Measurements from ENCODE around the gene ADGRD2. TPM values are rescaled to one million over a fixed set of nuclear protein-coding genes. Genes with fewer than 3 reads are reported as not detected.

ADGRD2 gene
- total RNA-seq, 4 donors from 2014 or later, result not detected

DNA sequence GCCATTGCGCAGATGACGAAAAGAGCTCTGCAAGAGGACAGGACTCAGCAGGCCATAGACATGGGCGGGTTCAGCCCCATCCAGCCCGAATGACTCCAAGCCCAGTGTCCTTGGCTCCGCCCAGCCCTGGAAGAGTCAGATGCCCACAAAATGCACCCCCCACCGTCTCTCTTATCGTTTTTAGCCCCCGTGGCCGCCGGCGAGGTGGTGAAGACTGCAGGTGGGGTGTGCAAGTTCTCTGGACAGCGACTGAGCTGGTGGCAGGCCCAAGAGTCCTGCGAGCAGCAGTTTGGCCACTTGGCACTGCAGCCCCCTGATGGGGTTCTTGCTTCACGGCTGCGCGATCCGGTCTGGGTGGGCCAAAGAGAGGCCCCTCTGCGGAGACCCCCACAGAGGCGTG, 2.1 kb downstream of the ADGRD2 start:
- Histone ChIP-seq H3K36me3 (no peaks in the 10 kb centered on the region), H3K27ac (no peak overlapping the region), H3K9me3 (no peaks in the 10 kb centered on the region), H3K27me3 (peaks cover 0 to 20% of the 10 kb centered on the region in 2 donors), H3K4me3 (no peak overlapping the region), H3K4me1 (peaks cover 0 to 4% (median 0%) of the 10 kb centered on the region in 4 donors)
- no peak for DNase-seq
- no peak for TF ChIP-seq POLR2A (IDR thresholded peaks at IDR 0.05)
- TF ChIP-seq, protein P1, sequence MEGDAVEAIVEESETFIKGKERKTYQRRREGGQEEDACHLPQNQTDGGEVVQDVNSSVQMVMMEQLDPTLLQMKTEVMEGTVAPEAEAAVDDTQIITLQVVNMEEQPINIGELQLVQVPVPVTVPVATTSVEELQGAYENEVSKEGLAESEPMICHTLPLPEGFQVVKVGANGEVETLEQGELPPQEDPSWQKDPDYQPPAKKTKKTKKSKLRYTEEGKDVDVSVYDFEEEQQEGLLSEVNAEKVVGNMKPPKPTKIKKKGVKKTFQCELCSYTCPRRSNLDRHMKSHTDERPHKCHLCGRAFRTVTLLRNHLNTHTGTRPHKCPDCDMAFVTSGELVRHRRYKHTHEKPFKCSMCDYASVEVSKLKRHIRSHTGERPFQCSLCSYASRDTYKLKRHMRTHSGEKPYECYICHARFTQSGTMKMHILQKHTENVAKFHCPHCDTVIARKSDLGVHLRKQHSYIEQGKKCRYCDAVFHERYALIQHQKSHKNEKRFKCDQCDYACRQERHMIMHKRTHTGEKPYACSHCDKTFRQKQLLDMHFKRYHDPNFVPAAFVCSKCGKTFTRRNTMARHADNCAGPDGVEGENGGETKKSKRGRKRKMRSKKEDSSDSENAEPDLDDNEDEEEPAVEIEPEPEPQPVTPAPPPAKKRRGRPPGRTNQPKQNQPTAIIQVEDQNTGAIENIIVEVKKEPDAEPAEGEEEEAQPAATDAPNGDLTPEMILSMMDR (IDR thresholded peaks at IDR 0.05), result no peak

DNA sequence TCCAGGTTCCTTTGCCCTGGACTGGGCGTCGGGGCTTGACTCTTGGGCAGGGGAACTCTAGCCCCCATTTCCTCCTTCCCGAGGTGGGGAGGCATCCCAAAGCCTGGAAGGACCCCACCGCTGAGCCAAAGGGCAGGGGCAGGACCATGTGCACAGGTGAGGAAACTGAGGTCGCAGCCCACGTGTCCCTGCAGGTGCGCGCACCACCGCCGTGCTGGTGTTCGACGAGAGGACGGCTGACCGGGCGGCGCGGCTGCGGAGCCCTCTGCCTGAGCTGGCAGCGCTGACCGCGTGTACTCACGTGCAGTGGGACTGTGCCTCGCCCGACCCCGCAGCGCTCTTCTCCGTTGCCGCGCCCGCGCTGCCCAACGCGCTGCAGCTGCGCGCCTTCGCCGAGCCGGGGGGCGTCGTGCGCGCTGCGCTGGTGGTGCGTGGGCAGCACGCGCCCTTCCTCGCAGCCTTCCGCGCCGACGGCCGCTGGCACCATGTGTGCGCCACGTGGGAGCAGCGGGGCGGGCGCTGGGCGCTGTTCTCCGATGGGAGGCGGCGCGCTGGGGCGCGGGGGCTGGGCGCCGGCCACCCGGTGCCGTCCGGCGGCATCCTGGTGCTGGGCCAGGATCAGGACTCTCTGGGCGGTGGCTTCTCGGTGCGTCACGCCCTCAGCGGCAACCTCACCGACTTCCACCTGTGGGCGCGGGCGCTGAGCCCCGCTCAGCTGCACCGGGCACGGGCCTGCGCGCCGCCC, 2.8 kb downstream of the ADGRD2 start:
- H3K9me3 ChIP-seq, result no peaks in the 10 kb centered on the region
- H3K27ac ChIP-seq, result no peak overlapping the region
- peaks cover 0 to 4% (median 0%) of the 10 kb centered on the region in 4 donors for H3K4me1 ChIP-seq
- TF ChIP-seq POLR2A (IDR thresholded peaks at IDR 0.05), result no peak
- TF ChIP-seq, protein P1 (IDR thresholded peaks at IDR 0.05), result no peak
- peak overlapping the region in 2 of 4 donors; percentile 26 to 35 for H3K4me3 ChIP-seq
- peaks cover 0 to 20% of the 10 kb centered on the region in 2 donors for H3K27me3 ChIP-seq
- DNase-seq, result no peak
- H3K36me3 ChIP-seq, result no peaks in the 10 kb centered on the region

GRCh38 chr9:124453586-124454191, 3.4 kb downstream of the ADGRD2 start:
- Histone ChIP-seq H3K9me3 (no peaks in the 10 kb centered on the region), H3K4me3 (peak overlapping the region in 2 of 4 donors; percentile 26 to 35), H3K4me1 (peaks cover 0 to 4% (median 0%) of the 10 kb centered on the region in 4 donors), H3K27me3 (peaks cover 0 to 20% of the 10 kb centered on the region in 2 donors), H3K36me3 (no peaks in the 10 kb centered on the region), H3K27ac (no peak overlapping the region)
- DNase-seq, result peak in 1 of 3 donors; percentile 72
- no peak for TF ChIP-seq POLR2A (IDR thresholded peaks at IDR 0.05)
- TF ChIP-seq, protein P1 (IDR thresholded peaks at IDR 0.05), result no peak

- peaks cover 0 to 4% (median 0%) of the 10 kb centered on the region in 4 donors for H3K4me1 ChIP-seq
- H3K4me3 ChIP-seq, result no peak overlapping the region
- peaks cover 0 to 20% of the 10 kb centered on the region in 2 donors for H3K27me3 ChIP-seq
- H3K9me3 ChIP-seq, result no peaks in the 10 kb centered on the region
- no peaks in the 10 kb centered on the region for H3K36me3 ChIP-seq
- no peak overlapping the region for H3K27ac ChIP-seq
- TF ChIP-seq POLR2A (IDR thresholded peaks at IDR 0.05), result no peak
- no peak for DNase-seq
Observed at GRCh38 chr9:124454296-124454695, 4.0 kb downstream of the ADGRD2 start.

DNA sequence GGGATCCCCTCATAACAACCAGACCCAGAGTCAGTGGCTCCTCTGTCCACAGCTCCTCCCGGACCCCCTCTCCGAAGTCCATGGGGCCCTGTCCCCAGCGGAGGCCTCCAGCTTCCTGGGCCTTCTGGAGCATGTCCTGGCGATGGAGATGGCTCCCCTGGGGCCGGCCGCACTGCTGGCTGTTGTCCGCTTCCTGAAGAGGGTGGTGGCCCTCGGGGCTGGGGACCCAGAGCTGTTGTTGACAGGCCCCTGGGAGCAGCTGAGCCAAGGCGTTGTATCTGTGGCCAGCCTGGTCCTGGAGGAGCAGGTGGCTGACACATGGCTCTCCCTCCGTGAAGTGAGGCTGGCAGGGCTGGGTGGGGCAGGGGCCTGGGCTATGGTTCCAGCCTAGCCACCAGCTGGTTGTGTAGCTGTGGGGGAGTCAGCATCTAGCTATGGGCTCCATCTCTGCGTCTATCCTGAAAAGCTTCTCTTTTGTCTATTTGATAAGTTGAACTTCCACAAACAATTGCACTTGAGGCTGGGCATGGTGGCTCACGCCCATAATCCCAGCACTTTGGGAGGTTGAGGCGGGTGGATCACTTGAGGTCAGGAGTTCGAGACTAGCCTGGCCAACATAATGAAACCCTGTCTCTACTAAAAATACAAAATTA, 4.7 kb downstream of the ADGRD2 start:
- Histone ChIP-seq H3K4me3 (no peak overlapping the region), H3K27me3 (peaks cover 0 to 20% of the 10 kb centered on the region in 2 donors), H3K36me3 (no peaks in the 10 kb centered on the region), H3K27ac (no peak overlapping the region), H3K9me3 (no peaks in the 10 kb centered on the region), H3K4me1 (peaks cover 0 to 4% (median 0%) of the 10 kb centered on the region in 4 donors)
- DNase-seq, result no peak
- TF ChIP-seq POLR2A (IDR thresholded peaks at IDR 0.05), result no peak
- TF ChIP-seq, protein P1 (IDR thresholded peaks at IDR 0.05), result no peak

- H3K36me3 ChIP-seq, result no peaks in the 10 kb centered on the region
- peaks cover 0 to 15% of the 10 kb centered on the region in 2 donors for H3K27me3 ChIP-seq
- no peak overlapping the region for H3K4me3 ChIP-seq
- DNase-seq, result peak in 1 of 3 donors; percentile 23
- peaks cover 0 to 4% (median 0%) of the 10 kb centered on the region in 4 donors for H3K4me1 ChIP-seq
- H3K9me3 ChIP-seq, result no peaks in the 10 kb centered on the region
- no peak overlapping the region for H3K27ac ChIP-seq
- TF ChIP-seq POLR2A (IDR thresholded peaks at IDR 0.05), result no peak
- TF ChIP-seq, protein P1 (IDR thresholded peaks at IDR 0.05), result no peak
Observed at GRCh38 chr9:124455820-124456219, 5.6 kb downstream of the ADGRD2 start.

All from Peyer's patch (tissue), 4 donors.